Kidney (tissue), 14 donors: ENCODE measurements around the gene PPP2CA. TPM values are rescaled to one million over a fixed set of nuclear protein-coding genes. Genes with fewer than 3 reads are reported as not detected.
"Not testable (repeated sequence)": the region's sequence is repeated elsewhere in the genome, so short reads cannot be mapped to it uniquely, and the experiment has no call there.

Experiments used
- DNase-seq, 5 donors: peaks; one replicate each; pipeline ENCODE4 v3.0.0-alpha.2; 2013 to 2020
- FAIRE-seq: peaks from 2 replicates; lab custom pipeline; 2012; peaks lifted over from hg19 to GRCh38; lab: Jason Lieb, UNC
- H3K27ac ChIP-seq, 2 donors: one replicate each; pipeline ENCODE4 v1.7.0; 2013; ENCODE audit warnings: low read depth in 2 of 2, low read length in 2 of 2, inconsistent platforms in 1 of 2
- H3K27me3 ChIP-seq: one replicate; pipeline ENCODE4 v1.7.1; 2013; ENCODE audit warnings: low read length, inconsistent platforms; ENCODE audit not compliant: control insufficient read depth, insufficient read depth
- H3K36me3 ChIP-seq, 3 donors: one replicate each; pipeline versions ENCODE4 v1.7.0 to v1.7.1; 2013; ENCODE audit warnings: low read length in 3 of 3, control low read depth in 1 of 3, inconsistent platforms in 1 of 3; ENCODE audit not compliant: insufficient read depth in 3 of 3, control insufficient read depth in 2 of 3
- H3K4me1 ChIP-seq, 3 donors: one replicate each; pipeline versions ENCODE4 v1.7.0 to v1.7.1; 2013; ENCODE audit warnings: low read length in 3 of 3, inconsistent platforms in 1 of 3, low read depth in 1 of 3; ENCODE audit not compliant: control insufficient read depth in 2 of 3, insufficient read depth in 2 of 3
- H3K4me3 ChIP-seq, 3 donors: one replicate each; pipeline versions ENCODE4 v1.7.0 to v1.8.1; 2013; ENCODE audit warnings: low read length in 3 of 3, control low read depth in 1 of 3, inconsistent platforms in 1 of 3
- H3K9ac ChIP-seq, 3 donors: one replicate each; pipeline versions ENCODE4 v1.7.0 to v1.7.1; 2013; ENCODE audit warnings: low read length in 3 of 3, control low read depth in 1 of 3, inconsistent platforms in 1 of 3
- H3K9me3 ChIP-seq, 3 donors: one replicate each; pipeline versions ENCODE4 v1.7.0 to v1.7.1; 2013; ENCODE audit warnings: low read length in 3 of 3, control low read depth in 1 of 3, inconsistent platforms in 1 of 3; ENCODE audit not compliant: control insufficient read depth in 2 of 3, insufficient read depth in 1 of 3
- intact Hi-C: fragments of 100-400 bp; cut with DNase I; formaldehyde crosslinking; loops from one replicate; pipeline ENCODE4 v1.11.1; 2022
- polyA plus RNA-seq: library from polyadenylated mRNA; stranded (reverse); fragments of 350-450 nt; fragmentation: Illumina TruSeq; extraction: RNeasy Lipid Tissue Mini Kit (QIAGEN cat#74804); gene quantifications from one replicate; pipeline ENCODE4 v1.2.3, GENCODE V29; 2014; ENCODE audit warnings: low read depth, low replicate concordance; ENCODE audit not compliant: insufficient read depth
- total RNA-seq: library from RNA; stranded (reverse); fragmentation: NEBNext Ultra II Directional; extraction: Animal tissue kit (Norgen Biotek cat#: 25700); gene quantifications from one replicate; pipeline ENCODE4 v1.2.1, GENCODE V29; 2021
- TF ChIP-seq, protein P1 (sequence below): IDR thresholded peaks from 3 replicates; pipeline ENCODE4 v1.5.1; 2012; ENCODE audit warnings: mild to moderate bottlenecking, moderate library complexity, borderline replicate concordance; ENCODE audit not compliant: insufficient read depth; ENCODE audit errors: extremely low read depth
- donor health status: control.
- donor health status: control.
- donor health status: control.
- donor health status: control.
- donor health status: control.
- donor health status: DM: yes; HTN: yes; CAD: no.
- donor health status: Normal renal cell carcinoma (clear cell type).

Gene PPP2CA
- total and polyA plus RNA-seq, 2 donors from 2014 or later, result 94.8 to 121 TPM

DNA sequence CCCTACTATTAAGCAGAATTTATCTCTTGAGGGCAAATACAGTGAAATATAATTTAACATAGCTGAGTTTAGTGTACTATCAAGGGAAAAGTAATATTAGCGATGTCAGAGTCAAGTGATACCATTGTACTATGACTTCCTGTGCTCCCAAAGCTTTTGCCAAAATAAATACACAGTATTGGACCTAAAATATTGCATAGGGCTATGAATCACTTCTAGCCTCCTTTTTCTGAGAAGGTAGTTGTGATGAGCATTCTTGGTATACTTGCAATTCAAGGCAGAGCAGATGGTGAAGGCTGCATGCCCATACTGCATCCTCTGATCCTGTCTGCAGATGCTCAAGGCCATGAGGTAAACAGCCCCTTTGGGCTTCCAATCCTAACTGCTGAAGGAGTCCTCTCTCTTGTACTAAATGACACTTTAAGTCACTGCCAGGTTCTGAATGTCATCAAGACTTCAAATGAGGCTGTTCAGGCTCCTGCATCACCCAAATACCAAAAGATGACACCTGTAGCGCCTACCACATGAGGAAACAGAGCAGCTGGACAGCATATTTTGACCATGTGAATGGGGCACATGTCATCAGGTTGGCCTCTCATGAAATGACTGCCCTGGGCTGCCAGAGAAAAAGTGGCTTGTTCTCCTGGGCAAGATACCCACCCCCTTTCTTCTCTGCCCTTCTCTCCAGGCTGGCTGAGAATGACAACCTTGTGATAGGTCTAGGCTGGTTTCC is 29.7 kb upstream of the PPP2CA start:
- FAIRE-seq (no peak), DNase-seq (no peak)
- no peaks in the 10 kb centered on the region for H3K36me3 ChIP-seq
- H3K4me1 ChIP-seq, result peaks cover 0 to 4% (median 0%) of the 10 kb centered on the region in 3 donors
- no peak overlapping the region for H3K27ac ChIP-seq
- TF ChIP-seq, protein P1, sequence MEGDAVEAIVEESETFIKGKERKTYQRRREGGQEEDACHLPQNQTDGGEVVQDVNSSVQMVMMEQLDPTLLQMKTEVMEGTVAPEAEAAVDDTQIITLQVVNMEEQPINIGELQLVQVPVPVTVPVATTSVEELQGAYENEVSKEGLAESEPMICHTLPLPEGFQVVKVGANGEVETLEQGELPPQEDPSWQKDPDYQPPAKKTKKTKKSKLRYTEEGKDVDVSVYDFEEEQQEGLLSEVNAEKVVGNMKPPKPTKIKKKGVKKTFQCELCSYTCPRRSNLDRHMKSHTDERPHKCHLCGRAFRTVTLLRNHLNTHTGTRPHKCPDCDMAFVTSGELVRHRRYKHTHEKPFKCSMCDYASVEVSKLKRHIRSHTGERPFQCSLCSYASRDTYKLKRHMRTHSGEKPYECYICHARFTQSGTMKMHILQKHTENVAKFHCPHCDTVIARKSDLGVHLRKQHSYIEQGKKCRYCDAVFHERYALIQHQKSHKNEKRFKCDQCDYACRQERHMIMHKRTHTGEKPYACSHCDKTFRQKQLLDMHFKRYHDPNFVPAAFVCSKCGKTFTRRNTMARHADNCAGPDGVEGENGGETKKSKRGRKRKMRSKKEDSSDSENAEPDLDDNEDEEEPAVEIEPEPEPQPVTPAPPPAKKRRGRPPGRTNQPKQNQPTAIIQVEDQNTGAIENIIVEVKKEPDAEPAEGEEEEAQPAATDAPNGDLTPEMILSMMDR, result no peak
- H3K4me3 ChIP-seq, result no peak overlapping the region
- intact Hi-C loops, result no loop called here
- H3K27me3 ChIP-seq, result no peaks in the 10 kb centered on the region
- no peaks in the 10 kb centered on the region for H3K9me3 ChIP-seq
- no peak overlapping the region for H3K9ac ChIP-seq

DNA sequence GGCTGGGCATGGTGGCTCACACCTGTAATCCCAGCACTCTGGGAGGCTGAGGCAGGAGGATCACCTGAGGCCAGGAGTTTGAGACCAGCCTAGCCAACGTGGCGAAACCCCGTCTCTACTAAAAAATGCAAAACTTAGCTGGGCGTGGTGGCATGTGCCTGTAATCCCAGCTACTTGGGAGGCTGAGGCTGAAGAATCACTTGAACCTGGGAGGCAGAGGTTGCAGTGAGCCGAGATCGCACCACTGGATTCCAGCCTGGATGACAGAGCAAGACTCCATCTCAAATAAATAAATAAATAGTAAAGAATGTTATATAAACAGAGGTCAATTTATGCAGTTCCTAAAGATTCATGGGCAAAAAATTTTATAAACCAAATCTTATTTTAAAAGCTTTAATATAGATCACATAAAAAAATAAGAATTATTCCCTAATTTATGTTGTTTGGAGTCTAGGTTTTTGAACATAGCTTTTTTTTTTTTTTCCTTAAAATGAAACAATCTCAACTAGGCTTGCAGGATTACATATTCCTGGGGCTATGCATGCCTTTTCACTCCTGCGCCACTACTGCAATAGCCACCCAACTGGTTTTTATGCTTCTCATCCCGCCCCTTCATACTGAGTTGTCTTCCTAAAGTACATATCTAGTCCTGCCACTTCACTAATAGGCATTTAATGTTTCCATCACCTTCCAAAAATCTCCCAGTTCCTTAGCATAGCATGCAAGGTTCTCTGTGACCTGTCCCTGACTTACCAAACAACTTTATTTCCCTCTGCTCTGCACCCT is 27.7 kb upstream of the PPP2CA start:
- H3K9ac ChIP-seq, DNase-seq, H3K27ac ChIP-seq, H3K4me3 ChIP-seq, H3K27me3 ChIP-seq, H3K4me1 ChIP-seq, H3K36me3 ChIP-seq, H3K9me3 ChIP-seq, intact Hi-C loops, FAIRE-seq: not testable (repeated sequence)

DNA sequence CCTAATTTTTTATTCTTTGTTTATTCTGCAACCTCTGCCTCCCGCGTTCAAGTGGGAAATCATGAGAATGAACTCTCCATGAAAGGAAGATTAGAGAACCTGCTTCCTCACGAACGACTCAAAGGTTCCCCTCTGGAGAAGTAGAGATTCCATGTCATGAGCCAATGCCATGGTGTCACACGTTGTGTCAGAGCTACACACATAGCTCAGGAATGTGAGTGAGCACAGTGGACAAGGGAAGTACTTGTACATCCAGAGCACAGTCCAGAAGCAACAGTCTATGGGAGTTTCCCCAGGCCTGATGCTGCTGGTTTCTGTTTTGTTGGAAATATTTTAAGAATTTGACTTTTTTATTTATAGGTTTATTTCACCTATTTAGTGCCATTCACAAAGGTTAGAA is 26.8 kb upstream of the PPP2CA start:
- no peak overlapping the region for H3K4me3 ChIP-seq
- TF ChIP-seq, protein P1, result no peak
- intact Hi-C loops, result no loop called here
- no peak for FAIRE-seq
- no peaks in the 10 kb centered on the region for H3K36me3 ChIP-seq
- H3K9ac ChIP-seq, result no peak overlapping the region
- H3K27me3 ChIP-seq, result no peaks in the 10 kb centered on the region
- DNase-seq, result no peak
- no peaks in the 10 kb centered on the region for H3K9me3 ChIP-seq
- no peak overlapping the region for H3K27ac ChIP-seq
- peaks cover 0 to 4% (median 0%) of the 10 kb centered on the region in 3 donors for H3K4me1 ChIP-seq

DNA sequence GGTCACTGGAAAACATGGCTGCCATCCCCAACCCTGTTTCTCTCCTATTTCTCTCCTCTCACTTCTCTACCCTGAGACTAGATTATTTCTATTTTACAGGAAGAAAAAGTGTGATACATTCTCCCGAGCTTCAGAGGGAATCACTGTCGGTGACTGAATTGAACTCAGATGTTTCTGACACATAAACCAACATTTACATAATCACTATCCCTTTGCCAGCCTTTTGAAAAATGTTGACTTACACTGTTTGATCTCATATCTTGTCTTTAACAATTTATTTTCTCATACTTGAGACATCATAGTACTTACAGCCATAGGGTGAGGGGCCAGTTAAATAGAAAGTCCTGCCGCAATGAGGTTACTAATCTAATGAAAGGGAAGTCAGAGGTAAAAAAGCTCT is 25.1 kb upstream of the PPP2CA start:
- H3K4me3 ChIP-seq, result no peak overlapping the region
- H3K36me3 ChIP-seq, result no peaks in the 10 kb centered on the region
- H3K9me3 ChIP-seq, result no peaks in the 10 kb centered on the region
- intact Hi-C loops, result no loop called here
- H3K27me3 ChIP-seq, result no peaks in the 10 kb centered on the region
- DNase-seq (no peak), FAIRE-seq (no peak)
- H3K4me1 ChIP-seq, result peaks cover 0 to 4% (median 0%) of the 10 kb centered on the region in 3 donors
- no peak overlapping the region for H3K27ac ChIP-seq
- no peak overlapping the region for H3K9ac ChIP-seq
- TF ChIP-seq, protein P1, result no peak
